HepG2 (cell line): ENCODE results near the gene LYRM4. TPM values are rescaled to one million over a fixed set of nuclear protein-coding genes. Genes with fewer than 3 reads are reported as not detected.

Source experiments
- ATAC-seq: fragments of 200-7000 bp; cut with Tn5 transposase; 3 replicates; pipeline ENCODE4 v1.9.1; 2020; ENCODE audit warnings: mild to moderate bottlenecking, moderate library complexity
- BruUV-seq: library from RNA; stranded (reverse); fragments of 400-500 nt; replicated peaks from 2 replicates; lab custom pipeline; 2021; lab: Mats Ljungman, UMichigan
- CTCF ChIA-PET: fragments of 300-600 bp; formaldehyde crosslinking; extraction: SDS; loops from one replicate; lab custom pipeline; 2021; ENCODE audit warnings: low total read pairs, inconsistent platforms, low intra/inter-chr PET ratio; lab: Yijun Ruan, JAX
- POLR2A ChIA-PET: fragments of 350-600 bp; sonication (Branson Sonifier 250); formaldehyde crosslinking; loops from one replicate; lab custom pipeline; 2020; ENCODE audit warnings: antibody characterized with exemption, inconsistent platforms; lab: Yijun Ruan, JAX
- DNase-seq: peaks from one replicate; pipeline ENCODE4 v3.0.0-alpha.2; 2015; ENCODE audit warnings: low spot score
- FAIRE-seq: peaks from 3 replicates; lab custom pipeline; 2011; peaks lifted over from hg19 to GRCh38; lab: Jason Lieb, UNC
- H2AFZ ChIP-seq: one replicate; pipeline ENCODE4 v1.6.1; 2011; ENCODE audit warnings: low read length, inconsistent platforms
- H3K27ac ChIP-seq: fragments of 300-600 bp; 3 replicates; pipeline ENCODE4 v1.8.0; 2011; ENCODE audit warnings: mixed run types, mild to moderate bottlenecking, mixed read lengths, low read length, inconsistent platforms; ENCODE audit not compliant: insufficient read depth; ENCODE audit errors: extremely low read length
- H3K27me3 ChIP-seq, 2 experiments: fragments of 200-600 bp in 1 of 2; 2 replicates in 1 of 2; 3 replicates in 1 of 2; pipeline versions ENCODE4 v1.6.0 to v1.8.0; 2011; ENCODE audit warnings: low read length in 2 of 2, mild to moderate bottlenecking in 2 of 2, moderate library complexity in 2 of 2, inconsistent platforms in 1 of 2; ENCODE audit not compliant: insufficient read depth in 2 of 2, control insufficient read depth in 1 of 2
- H3K36me3 ChIP-seq, 2 experiments: fragments of 200-600 bp in 1 of 2; replicated peaks in 1 of 2; 2 replicates in 1 of 2; 3 replicates in 1 of 2; pipeline versions ENCODE4 v1.5.1 to v1.8.0; 2011; ENCODE audit warnings: low read length in 2 of 2, inconsistent platforms in 1 of 2; ENCODE audit not compliant: insufficient read depth in 2 of 2, control insufficient read depth in 1 of 2
- H3K4me1 ChIP-seq: 2 replicates; pipeline ENCODE4 v1.5.1; 2012; ENCODE audit warnings: low read length, inconsistent platforms; ENCODE audit not compliant: insufficient read depth
- H3K4me2 ChIP-seq: 2 replicates; pipeline ENCODE4 v1.6.0; 2011; ENCODE audit warnings: low read depth, low read length, inconsistent platforms
- H3K4me3 ChIP-seq, 3 experiments: fragments of 200-600 bp in 1 of 3; sonication (generic), shearing (Covaris generic) in 1 of 3; replicated peaks in 1 of 3; 2 replicates each; pipeline ENCODE4 v1.5.1; 2011 to 2016; ENCODE audit warnings: low read length in 3 of 3, inconsistent platforms in 2 of 3, low read depth in 2 of 3, mild to moderate bottlenecking in 2 of 3, control low read depth in 1 of 3, mixed read lengths in 1 of 3; ENCODE audit not compliant: insufficient read depth in 1 of 3
- H3K79me2 ChIP-seq: one replicate; pipeline ENCODE4 v1.6.1; 2011; ENCODE audit warnings: low read length, inconsistent platforms; ENCODE audit not compliant: insufficient read depth
- H3K9ac ChIP-seq: 2 replicates; pipeline ENCODE4 v1.6.0; 2011; ENCODE audit warnings: mild to moderate bottlenecking, low read depth, low read length, inconsistent platforms; ENCODE audit not compliant: insufficient read depth
- H3K9me3 ChIP-seq: 2 replicates; pipeline ENCODE4 v1.5.1; 2012; ENCODE audit warnings: mild to moderate bottlenecking, low read length
- H4K20me1 ChIP-seq: 2 replicates; pipeline ENCODE4 v1.6.0; 2011; ENCODE audit warnings: inconsistent platforms, mild to moderate bottlenecking, low read length, moderate library complexity; ENCODE audit not compliant: insufficient read depth
- AHR ChIP-seq: IDR thresholded peaks from 2 replicates; pipeline ENCODE4 v1.6.1; 2018; ENCODE audit warnings: missing genetic modification reagents, missing compliant biosample characterization
- CENPX ChIP-seq: sonication (generic); formaldehyde crosslinking; IDR thresholded peaks from 2 replicates; pipeline ENCODE4 v1.9.0; 2021; ENCODE audit warnings: mild to moderate bottlenecking, missing genetic modification reagents, moderate library complexity
- CREBL2 ChIP-seq: sonication (generic); formaldehyde crosslinking; IDR thresholded peaks from 2 replicates; pipeline ENCODE4 v1.8.1; 2023; ENCODE audit warnings: missing genetic modification reagents, mild to moderate bottlenecking, borderline replicate concordance
- HNF4G ChIP-seq, 2 experiments: sonication (generic) in 1 of 2; formaldehyde crosslinking in 1 of 2; IDR thresholded peaks; 2 replicates each; pipeline versions ENCODE4 v1.4.0 to v1.6.1; 2011 to 2020; ENCODE audit warnings: borderline replicate concordance in 2 of 2, low read depth in 2 of 2, mild to moderate bottlenecking in 2 of 2, low read length in 1 of 2, missing genetic modification reagents in 1 of 2, moderate library complexity in 1 of 2
- NFAT5 ChIP-seq: sonication (generic); formaldehyde crosslinking; IDR thresholded peaks from 2 replicates; pipeline ENCODE4 v1.4.0; 2020; ENCODE audit warnings: missing genetic modification reagents
- PHF20 ChIP-seq: sonication (generic); formaldehyde crosslinking; IDR thresholded peaks from 2 replicates; pipeline ENCODE4 v1.5.0; 2020; ENCODE audit warnings: mild to moderate bottlenecking, missing genetic modification reagents
- STAT6 ChIP-seq: sonication (generic); formaldehyde crosslinking; IDR thresholded peaks from 2 replicates; pipeline ENCODE4 v1.4.0; 2020; ENCODE audit warnings: missing genetic modification reagents, mild to moderate bottlenecking, borderline replicate concordance
- THAP8 ChIP-seq: sonication (generic); formaldehyde crosslinking; IDR thresholded peaks from 2 replicates; pipeline ENCODE4 v1.5.1; 2020; ENCODE audit warnings: missing genetic modification reagents, mild to moderate bottlenecking, borderline replicate concordance
- U2AF1 ChIP-seq: fragments of 200-400 bp; formaldehyde crosslinking; optimal IDR thresholded peaks from 2 replicates; pipeline ENCODE3; 2017; ENCODE audit warnings: mild to moderate bottlenecking, low read depth, low read length
- ZBTB7A ChIP-seq: sonication (generic); formaldehyde crosslinking; IDR thresholded peaks from 2 replicates; pipeline ENCODE4 v1.8.0; 2022; ENCODE audit warnings: mild to moderate bottlenecking, missing genetic modification reagents
- ZNF20 ChIP-seq: sonication (generic); formaldehyde crosslinking; IDR thresholded peaks from 2 replicates; pipeline ENCODE4 v1.4.0; 2020; ENCODE audit warnings: mild to moderate bottlenecking, moderate library complexity, missing genetic modification reagents
- ZNF225 ChIP-seq: sonication (generic); formaldehyde crosslinking; IDR thresholded peaks from 2 replicates; pipeline ENCODE4 v1.4.0; 2020; ENCODE audit warnings: mild to moderate bottlenecking, missing genetic modification reagents
- ZNF549 ChIP-seq: sonication (generic); formaldehyde crosslinking; IDR thresholded peaks from 2 replicates; pipeline ENCODE4 v1.5.0; 2020; ENCODE audit warnings: missing genetic modification reagents
- ZNF782 ChIP-seq: sonication (generic); formaldehyde crosslinking; IDR thresholded peaks from 2 replicates; pipeline ENCODE4 v1.4.0; 2020; ENCODE audit warnings: missing genetic modification reagents, mild to moderate bottlenecking, borderline replicate concordance
- WGBS: methylation state at CpG from one replicate; pipeline ENCODE4 v1.1.6; 2017; ENCODE audit warnings: low lambda C conversion rate; 5-methylcytosine and 5-hydroxymethylcytosine counted together
- in situ Hi-C: cut with HindIII; loops from 2 replicates; pipeline ENCODE4 v1.10.0; 2017; ENCODE audit warnings: low pct_unique_long_range_greater_than_20kb; ENCODE audit not compliant: extremely low pct_ligation_motif_present
- intact Hi-C: fragments of 100-400 bp; cut with micrococcal nuclease; formaldehyde crosslinking; loops from one replicate; pipeline ENCODE4 v1.10.0; 2022; ENCODE audit not compliant: unreplicated experiment
- polyA plus RNA-seq, 8 experiments: library from polyadenylated mRNA; depleted of rRNA in 3 of 8; stranded (reverse) in 7 of 8; unstranded in 1 of 8; fragments of >200 nt; fragmentation: Illumina TruSeq in 4 of 8; extraction: Trizol in 4 of 8; gene quantifications; 2 replicates each; pipeline versions ENCODE4 v1.2.1 to v1.2.3, GENCODE V29; 2011 to 2016; ENCODE audit warnings: low read depth in 4 of 8, missing spikeins in 1 of 8, mixed read lengths in 1 of 8; ENCODE audit not compliant: insufficient read depth in 1 of 8
- total RNA-seq, 5 experiments: library from RNA; depleted of rRNA; stranded (reverse); fragments of >200 nt; fragmentation: Illumina TruSeq; extraction: Trizol; gene quantifications; 2 replicates each; pipeline ENCODE4 v1.2.3, GENCODE V29; 2016; ENCODE audit warnings: low read depth in 1 of 5

Gene LYRM4
- total and polyA plus RNA-seq, 2 of the 13 experiments (the other 11 are each of a cell fraction or from before 2014, with no cell fraction given): 64.6 to 67.5 TPM

GRCh38 chr6:5073992-5074391 is 186.8 kb downstream of the LYRM4 start:
- 0 out of 2 replicates have a peak overlapping the region, but pooled peaks have one; percentile 14 for H3K4me2 ChIP-seq
- in situ Hi-C loops (no loop called here), intact Hi-C loops (no loop called here)
- CTCF ChIA-PET: no interaction called here
- no TSS peak for BruUV-seq
- no peaks in the 10 kb centered on the region for H3K27me3 ChIP-seq
- POLR2A ChIA-PET: no interaction called here
- H4K20me1 ChIP-seq: no peaks in the 10 kb centered on the region
- H3K9me3 ChIP-seq: no peaks in the 10 kb centered on the region
- H3K4me1 ChIP-seq: peaks cover 64% of the 10 kb centered on the region
- FAIRE-seq: peak; percentile 21
- peak overlapping the region; percentile 21 for H3K27ac ChIP-seq
- H3K36me3 ChIP-seq: no peaks in the 10 kb centered on the region; a peak in 1 of 5 replicates
- H3K4me3 ChIP-seq: no peak overlapping the region
- no peak overlapping the region for H3K9ac ChIP-seq
- peak; percentile 74 for ATAC-seq
- 32% methylated on average over 3 of the region's 3 CpGs for WGBS
- no peaks in the 10 kb centered on the region for H3K79me2 ChIP-seq
- peak; percentile 30 for DNase-seq
- H2AFZ ChIP-seq: peak overlapping the region; percentile 52
- TF ChIP-seq HNF4G (IDR thresholded peaks at IDR 0.05; ENCODE audit: borderline replicate concordance, low read depth, low read length) (peak; percentile 18; the same call in 1 of the 2 replicates), HNF4G (CRISPR knock-in tag; IDR thresholded peaks at IDR 0.05; ENCODE audit: borderline replicate concordance, low read depth) (no peak), ZNF20 (CRISPR knock-in tag) (no peak), ZBTB7A (CRISPR knock-in tag) (no peak), THAP8 (CRISPR knock-in tag) (no peak), NFAT5 (no peak), AHR (CRISPR knock-in tag) (no peak), ZNF782 (no peak), ZNF225 (no peak), U2AF1 (no peak), STAT6 (CRISPR knock-in tag) (no peak), ZNF549 (CRISPR knock-in tag) (no peak), CENPX (CRISPR knock-in tag) (no peak), PHF20 (CRISPR knock-in tag) (no peak), CREBL2 (CRISPR knock-in tag) (no peak)
